HG03064 (cell line): Measurements from ENCODE around the gene AAMDC.
"Not testable (repeated sequence)": the region's sequence is repeated elsewhere in the genome, so short reads cannot be mapped to it uniquely, and the experiment has no call there.

Source experiments
- ATAC-seq: cut with Tn5 transposase; IDR thresholded peaks from one replicate; pipeline ENCODE4 v1.9.1; 2021; ENCODE audit warnings: low read depth; ENCODE audit not compliant: unreplicated experiment

AAMDC gene

GRCh38 chr11:77883775-77884174 lies 62.8 kb downstream of the AAMDC start:
- ATAC-seq = no peak

- ATAC-seq = no peak
Measured at GRCh38 chr11:77884186-77884828, 63.4 kb downstream of the AAMDC start.

GRCh38 chr11:77884829-77885190 lies 63.9 kb downstream of the AAMDC start:
- no peak for ATAC-seq

GRCh38 chr11:77886401-77886800 lies 65.5 kb downstream of the AAMDC start:
- ATAC-seq = no peak

- ATAC-seq = not testable (repeated sequence)
Measured at GRCh38 chr11:77889045-77889444, 68.1 kb downstream of the AAMDC start.

GRCh38 chr11:77890100-77890614 lies 69.2 kb downstream of the AAMDC start:
- ATAC-seq = not testable (repeated sequence)

- ATAC-seq = not testable (repeated sequence)
Measured at GRCh38 chr11:77890619-77891056, 69.7 kb downstream of the AAMDC start.

- ATAC-seq = not testable (repeated sequence)
Measured at GRCh38 chr11:77891256-77891655, 70.3 kb downstream of the AAMDC start.

- not testable (repeated sequence) for ATAC-seq
Measured at GRCh38 chr11:77891703-77892102, 70.8 kb downstream of the AAMDC start.

- ATAC-seq = not testable (repeated sequence)
Measured at GRCh38 chr11:77894949-77895348, 74.0 kb downstream of the AAMDC start.

GRCh38 chr11:77908835-77909234 lies 87.9 kb downstream of the AAMDC start:
- no peak for ATAC-seq

- ATAC-seq = no peak
Measured at GRCh38 chr11:77909277-77909676, 88.3 kb downstream of the AAMDC start.

GRCh38 chr11:77910828-77911227 lies 89.9 kb downstream of the AAMDC start:
- not testable (repeated sequence) for ATAC-seq

GRCh38 chr11:77913608-77914306 lies 92.8 kb downstream of the AAMDC start:
- ATAC-seq = not testable (repeated sequence)

- not testable (repeated sequence) for ATAC-seq
Measured at GRCh38 chr11:77914307-77914791, 93.4 kb downstream of the AAMDC start.

GRCh38 chr11:77917713-77918112 lies 96.8 kb downstream of the AAMDC start:
- not testable (repeated sequence) for ATAC-seq
